IPS-20b (cell line): ENCODE results near the gene BTBD6.

Experiments
- H3K27ac ChIP-seq: one replicate; pipeline ENCODE4 v1.5.1; 2013; ENCODE audit warnings: low read length
- H3K27me3 ChIP-seq: 2 replicates; pipeline ENCODE4 v1.6.1; 2013; ENCODE audit warnings: mild to moderate bottlenecking, low read length, inconsistent platforms; ENCODE audit not compliant: insufficient read depth
- H3K36me3 ChIP-seq: 2 replicates; pipeline ENCODE4 v1.6.1; 2013; ENCODE audit warnings: low read depth, mild to moderate bottlenecking, inconsistent platforms, low read length, moderate library complexity; ENCODE audit not compliant: insufficient read depth
- H3K4me1 ChIP-seq: 2 replicates; pipeline ENCODE4 v1.6.1; 2013; ENCODE audit warnings: mild to moderate bottlenecking, control low read depth, inconsistent platforms, low read length, moderate library complexity; ENCODE audit not compliant: insufficient read depth
- H3K4me3 ChIP-seq: 2 replicates; pipeline ENCODE4 v1.5.1; 2013; ENCODE audit warnings: mild to moderate bottlenecking, low read length, inconsistent platforms
- H3K9ac ChIP-seq: 2 replicates; pipeline ENCODE4 v1.6.1; 2013; ENCODE audit warnings: low read depth, mild to moderate bottlenecking, inconsistent platforms, low read length, moderate library complexity
- H3K9me3 ChIP-seq: 2 replicates; pipeline ENCODE4 v1.6.1; 2013; ENCODE audit warnings: mild to moderate bottlenecking, low read depth, low read length, inconsistent platforms; ENCODE audit not compliant: insufficient read depth

BTBD6 gene

DNA sequence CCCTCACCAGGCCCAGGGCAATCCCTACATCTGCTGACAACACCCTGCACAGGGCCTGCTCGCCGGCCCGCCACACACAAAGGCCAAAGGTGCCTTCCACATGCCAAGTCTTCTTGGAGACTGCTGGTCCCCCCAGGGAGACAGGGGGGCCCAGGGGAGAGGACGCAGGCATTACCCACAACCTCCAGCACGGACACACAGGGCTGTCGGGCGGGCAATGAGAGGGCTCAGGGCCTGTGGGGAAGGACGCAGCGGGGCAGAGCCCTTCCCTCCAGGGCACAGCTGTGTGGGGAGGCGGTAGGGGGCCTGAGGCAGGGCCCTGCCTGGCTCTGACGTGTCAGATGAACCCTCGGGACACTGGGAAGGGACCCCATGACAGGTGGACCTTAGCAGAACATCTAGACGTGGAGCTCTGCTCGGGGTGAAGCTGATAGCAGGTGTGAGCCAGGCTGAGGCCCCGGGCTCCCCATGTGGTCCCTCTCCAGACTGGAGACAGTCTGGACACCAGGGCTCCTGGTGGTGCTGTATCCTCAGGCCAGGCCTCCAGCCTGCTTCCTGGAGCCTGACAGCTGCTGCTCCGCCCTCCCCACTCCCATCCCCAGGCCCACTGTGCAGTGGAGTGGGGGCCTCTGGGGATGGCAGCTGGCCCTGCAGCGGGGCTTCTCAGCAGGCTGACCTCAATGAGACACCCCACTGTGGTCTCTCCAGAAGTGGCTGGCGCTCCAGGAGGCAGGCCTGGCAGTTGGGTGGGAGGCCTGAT is 35.6 kb upstream of the BTBD6 start:
- Histone ChIP-seq H3K27ac (no peak overlapping the region), H3K36me3 (no peaks in the 10 kb centered on the region), H3K4me3 (no peak overlapping the region), H3K4me1 (no peaks in the 10 kb centered on the region), H3K9ac (no peak overlapping the region), H3K27me3 (no peaks in the 10 kb centered on the region), H3K9me3 (no peaks in the 10 kb centered on the region)

GRCh38 chr14:105213361-105213760 is 35.0 kb upstream of the BTBD6 start:
- H3K4me1 ChIP-seq = no peaks in the 10 kb centered on the region
- H3K4me3 ChIP-seq = no peak overlapping the region
- no peaks in the 10 kb centered on the region for H3K27me3 ChIP-seq
- no peaks in the 10 kb centered on the region for H3K36me3 ChIP-seq
- H3K9ac ChIP-seq = no peak overlapping the region; the same call in 1 of the 2 replicates
- no peak overlapping the region for H3K27ac ChIP-seq
- no peaks in the 10 kb centered on the region for H3K9me3 ChIP-seq

DNA sequence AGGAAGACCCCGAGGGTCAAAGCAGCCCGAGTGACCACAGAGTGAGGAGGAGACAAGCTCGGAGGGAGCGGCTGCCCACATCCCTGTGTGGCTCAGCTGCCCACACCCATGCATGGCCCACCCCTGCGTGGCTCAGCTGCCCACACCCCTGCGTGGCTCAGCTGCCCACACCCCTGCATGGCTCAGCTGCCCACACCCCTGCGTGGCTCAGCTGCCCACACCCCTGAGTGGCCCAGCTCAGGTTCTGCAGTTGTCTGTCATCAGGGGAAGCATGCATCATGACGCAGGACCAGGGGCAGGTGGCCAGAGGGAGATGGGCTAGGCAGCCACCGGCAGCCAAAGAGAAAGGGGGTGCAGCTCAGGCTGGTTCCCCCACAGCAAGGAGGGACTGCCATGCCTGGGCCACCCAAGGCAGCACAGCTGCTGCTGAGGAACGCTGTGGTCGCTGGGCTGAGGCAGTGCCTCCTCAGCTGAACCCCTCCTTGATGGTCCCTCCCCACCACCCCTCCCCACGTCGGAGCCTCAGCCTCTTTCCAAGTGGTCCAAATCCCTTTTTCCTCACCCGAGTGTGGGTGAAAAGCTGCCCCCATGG is 33.9 kb upstream of the BTBD6 start:
- Histone ChIP-seq H3K4me3 (no peak overlapping the region), H3K27ac (no peak overlapping the region), H3K9ac (no peak overlapping the region), H3K27me3 (no peaks in the 10 kb centered on the region), H3K4me1 (no peaks in the 10 kb centered on the region), H3K9me3 (no peaks in the 10 kb centered on the region), H3K36me3 (no peaks in the 10 kb centered on the region; the same call in 1 of the 2 replicates)

GRCh38 chr14:105215602-105216001 is 32.7 kb upstream of the BTBD6 start:
- Histone ChIP-seq H3K9me3 (no peaks in the 10 kb centered on the region), H3K36me3 (no peaks in the 10 kb centered on the region; the same call in 1 of the 2 replicates), H3K27me3 (no peaks in the 10 kb centered on the region), H3K4me3 (no peak overlapping the region), H3K27ac (no peak overlapping the region), H3K9ac (no peak overlapping the region), H3K4me1 (no peaks in the 10 kb centered on the region)

DNA sequence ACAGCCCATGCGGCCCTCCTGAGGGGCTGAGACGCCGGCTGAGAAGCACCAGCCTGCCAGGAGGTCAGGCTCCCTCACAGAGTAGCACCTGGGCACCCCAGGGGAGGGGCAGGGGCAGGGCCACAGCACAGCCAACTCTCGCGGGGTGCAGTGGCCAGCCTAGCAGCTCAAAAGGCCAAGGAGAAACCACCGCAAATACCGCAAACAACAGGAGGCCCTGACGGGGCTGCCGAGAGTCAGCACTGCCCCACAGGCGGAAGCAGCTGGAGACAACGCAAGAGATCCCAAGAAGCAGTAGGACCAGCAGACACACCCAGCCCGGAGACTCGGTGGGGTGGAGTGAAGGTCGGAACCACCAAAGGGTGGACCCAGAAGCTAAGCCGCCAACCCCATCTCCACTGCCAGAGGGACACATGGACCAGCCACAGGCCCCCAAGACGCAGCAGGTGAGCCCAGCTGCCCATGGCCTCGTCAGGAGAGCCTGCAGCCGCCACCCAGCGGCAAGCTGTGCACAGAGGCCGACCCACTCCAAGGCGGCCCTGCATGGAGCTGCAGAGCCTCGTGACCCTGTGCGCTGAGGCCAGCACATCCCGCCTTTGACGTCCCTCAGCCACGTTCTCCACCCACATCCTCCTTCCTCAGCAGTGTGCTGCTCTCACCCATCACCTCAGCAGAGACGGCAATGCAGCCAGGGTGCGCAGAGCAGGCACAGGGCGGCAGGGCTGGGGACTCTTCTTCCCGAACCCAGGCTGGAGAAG is 31.7 kb upstream of the BTBD6 start:
- no peaks in the 10 kb centered on the region; the same call in 1 of the 2 replicates for H3K36me3 ChIP-seq
- no peaks in the 10 kb centered on the region for H3K9me3 ChIP-seq
- H3K4me1 ChIP-seq = no peaks in the 10 kb centered on the region
- no peak overlapping the region for H3K27ac ChIP-seq
- no peak overlapping the region for H3K9ac ChIP-seq
- H3K27me3 ChIP-seq = no peaks in the 10 kb centered on the region
- H3K4me3 ChIP-seq = no peak overlapping the region

GRCh38 chr14:105217774-105218173 is 30.6 kb upstream of the BTBD6 start:
- Histone ChIP-seq H3K9me3 (no peaks in the 10 kb centered on the region), H3K36me3 (no peaks in the 10 kb centered on the region; the same call in 1 of the 2 replicates), H3K27me3 (no peaks in the 10 kb centered on the region), H3K4me3 (no peak overlapping the region), H3K9ac (no peak overlapping the region), H3K4me1 (no peaks in the 10 kb centered on the region), H3K27ac (no peak overlapping the region)

- Histone ChIP-seq H3K9me3 (no peaks in the 10 kb centered on the region), H3K4me1 (no peaks in the 10 kb centered on the region), H3K27me3 (no peaks in the 10 kb centered on the region), H3K27ac (no peak overlapping the region), H3K9ac (no peak overlapping the region), H3K36me3 (no peaks in the 10 kb centered on the region; the same call in none of the 2 replicates), H3K4me3 (no peak overlapping the region)
Observed at GRCh38 chr14:105218611-105219010, 29.7 kb upstream of the BTBD6 start.

GRCh38 chr14:105219043-105219612 is 29.2 kb upstream of the BTBD6 start:
- H3K27me3 ChIP-seq = no peaks in the 10 kb centered on the region
- H3K4me1 ChIP-seq = no peaks in the 10 kb centered on the region
- H3K4me3 ChIP-seq = no peak overlapping the region
- no peak overlapping the region for H3K27ac ChIP-seq
- H3K9ac ChIP-seq = no peak overlapping the region
- no peaks in the 10 kb centered on the region for H3K9me3 ChIP-seq
- no peaks in the 10 kb centered on the region; the same call in none of the 2 replicates for H3K36me3 ChIP-seq

DNA sequence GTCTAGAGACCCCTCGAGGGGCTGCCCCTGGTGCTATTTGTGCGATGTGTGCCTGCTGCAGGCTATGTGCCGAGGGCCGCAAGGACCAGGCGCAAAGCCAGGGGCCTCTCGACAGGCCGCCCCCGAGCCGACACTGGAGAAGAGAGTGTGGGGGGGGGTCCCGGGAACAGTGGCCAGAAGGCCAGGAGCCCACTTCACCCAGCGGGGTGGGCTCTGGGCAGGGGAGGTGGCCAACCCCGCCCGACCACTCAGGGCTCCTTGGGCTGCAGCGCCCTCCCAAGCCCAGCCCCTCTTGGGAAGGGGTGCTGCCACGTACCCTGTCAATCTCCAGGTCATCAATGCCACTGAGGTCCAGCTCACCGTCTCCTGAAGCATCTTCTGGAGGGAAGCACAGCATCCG is 28.6 kb upstream of the BTBD6 start:
- H3K9ac ChIP-seq = no peak overlapping the region

GRCh38 chr14:105220699-105221597 is 27.4 kb upstream of the BTBD6 start:
- Histone ChIP-seq H3K27ac (no peak overlapping the region), H3K4me1 (no peaks in the 10 kb centered on the region), H3K9ac (no peak overlapping the region)

More for the DNA sequence above, 28.6 kb upstream of the BTBD6 start:
- H3K27me3 ChIP-seq = no peaks in the 10 kb centered on the region
- H3K9me3 ChIP-seq = no peaks in the 10 kb centered on the region
- no peaks in the 10 kb centered on the region for H3K4me1 ChIP-seq
- H3K27ac ChIP-seq = no peak overlapping the region
- H3K4me3 ChIP-seq = no peak overlapping the region
- no peaks in the 10 kb centered on the region; the same call in none of the 2 replicates for H3K36me3 ChIP-seq

More at GRCh38 chr14:105220699-105221597, 27.4 kb upstream of the BTBD6 start:
- Histone ChIP-seq H3K9me3 (no peaks in the 10 kb centered on the region), H3K27me3 (no peaks in the 10 kb centered on the region), H3K36me3 (no peaks in the 10 kb centered on the region; the same call in none of the 2 replicates), H3K4me3 (no peak overlapping the region)
